SK-N-SH treated with all-trans-retinoic acid at 6 μM for 48 hours (cell line): ENCODE measurements around the gene KRTAP9-6.

Source experiments
- ATAC-seq: fragments of 200-7000 bp; cut with Tn5 transposase; 3 replicates; pipeline ENCODE4 v1.9.1; 2020; ENCODE audit warnings: mild to moderate bottlenecking, moderate library complexity
- ARNTL ChIP-seq: fragments of 450-650 bp; formaldehyde crosslinking; IDR thresholded peaks from 2 replicates; pipeline ENCODE4 v1.5.0; 2020; ENCODE audit warnings: low read depth, mild to moderate bottlenecking, moderate library complexity, borderline replicate concordance
- BACH2 ChIP-seq: fragments of 250-450 bp; sonication (Bioruptor Pico); IDR thresholded peaks from 2 replicates; pipeline ENCODE4 v1.9.0; 2021; ENCODE audit warnings: mild to moderate bottlenecking, borderline replicate concordance
- CREB5 ChIP-seq: fragments of 250-450 bp; sonication (Bioruptor Pico); IDR thresholded peaks from 2 replicates; pipeline ENCODE4 v1.5.1; 2020; ENCODE audit warnings: low read depth, mild to moderate bottlenecking, moderate library complexity
- CSDC2 ChIP-seq: fragments of 250-450 bp; sonication (Bioruptor Pico); IDR thresholded peaks from 2 replicates; pipeline ENCODE4 v1.5.0; 2020; ENCODE audit warnings: mild to moderate bottlenecking, moderate library complexity
- CSRNP3 ChIP-seq: fragments of 250-450 bp; sonication (Bioruptor Pico); IDR thresholded peaks from 2 replicates; pipeline ENCODE4 v1.5.1; 2021; ENCODE audit warnings: mild to moderate bottlenecking, moderate library complexity
- ESRRG ChIP-seq: fragments of 250-450 bp; sonication (Bioruptor Pico); IDR thresholded peaks from 2 replicates; pipeline ENCODE4 v1.6.1; 2021; ENCODE audit warnings: mild to moderate bottlenecking
- GLIS3 ChIP-seq: fragments of 250-450 bp; sonication (Bioruptor Pico); IDR thresholded peaks from 2 replicates; pipeline ENCODE4 v1.5.0; 2020; ENCODE audit warnings: mild to moderate bottlenecking, moderate library complexity
- ISL1 ChIP-seq: fragments of 250-450 bp; sonication (Bioruptor Pico); IDR thresholded peaks from 2 replicates; pipeline ENCODE4 v2.1.2; 2022; ENCODE audit warnings: mild to moderate bottlenecking, moderate library complexity
- OSR1 ChIP-seq: fragments of 250-450 bp; sonication (Bioruptor Pico); IDR thresholded peaks from 2 replicates; pipeline ENCODE4 v1.8.0; 2022; ENCODE audit warnings: moderate library complexity, mild to moderate bottlenecking, inconsistent platforms
- POU6F1 ChIP-seq: fragments of 250-450 bp; sonication (Bioruptor Pico); IDR thresholded peaks from 2 replicates; pipeline ENCODE4 v1.8.0; 2021; ENCODE audit warnings: low read depth, mild to moderate bottlenecking, moderate library complexity, borderline replicate concordance
- PPARA ChIP-seq: fragments of 250-450 bp; sonication (Bioruptor Pico); IDR thresholded peaks from 2 replicates; pipeline ENCODE4 v1.5.0; 2020; ENCODE audit warnings: mild to moderate bottlenecking, borderline replicate concordance
- RARB ChIP-seq: fragments of 250-450 bp; sonication (Bioruptor Pico); IDR thresholded peaks from 2 replicates; pipeline ENCODE4 v1.8.0; 2021; ENCODE audit warnings: mild to moderate bottlenecking, moderate library complexity
- SNAI2 ChIP-seq: fragments of 250-450 bp; sonication (Bioruptor Pico); IDR thresholded peaks from 2 replicates; pipeline ENCODE4 v1.5.0; 2020; ENCODE audit warnings: mild to moderate bottlenecking, moderate library complexity
- TCF4 ChIP-seq: fragments of 250-450 bp; sonication (Bioruptor Pico); IDR thresholded peaks from 2 replicates; pipeline ENCODE4 v1.8.0; 2021; ENCODE audit warnings: mild to moderate bottlenecking, moderate library complexity, borderline replicate concordance
- TOX ChIP-seq: fragments of 250-450 bp; sonication (Bioruptor Pico); IDR thresholded peaks from 2 replicates; pipeline ENCODE4 v1.8.0; 2021; ENCODE audit warnings: mild to moderate bottlenecking, moderate library complexity, borderline replicate concordance
- TSHZ2 ChIP-seq: fragments of 250-450 bp; sonication (Bioruptor Pico); IDR thresholded peaks from 2 replicates; pipeline ENCODE4 v1.5.0; 2020; ENCODE audit warnings: mild to moderate bottlenecking, moderate library complexity
- ZC3H10 ChIP-seq: fragments of 250-450 bp; sonication (Bioruptor Pico); IDR thresholded peaks from 2 replicates; pipeline ENCODE4 v1.5.1; 2021; ENCODE audit warnings: mild to moderate bottlenecking, moderate library complexity
- ZFP3 ChIP-seq: fragments of 250-450 bp; sonication (Bioruptor Pico); IDR thresholded peaks from 2 replicates; pipeline ENCODE4 v1.5.0; 2020; ENCODE audit warnings: mild to moderate bottlenecking, moderate library complexity
- ZNF565 ChIP-seq: fragments of 450-650 bp; formaldehyde crosslinking; conservative IDR thresholded peaks from 2 replicates; pipeline ENCODE4 v1.5.0; 2020; ENCODE audit warnings: low read depth, mild to moderate bottlenecking, moderate library complexity
- ZNF8 ChIP-seq: fragments of 450-650 bp; formaldehyde crosslinking; IDR thresholded peaks from 2 replicates; pipeline ENCODE4 v1.5.0; 2020; ENCODE audit warnings: mild to moderate bottlenecking, moderate library complexity
- TF ChIP-seq, protein P1 (sequence below): fragments of 250-450 bp; sonication (Bioruptor Pico); IDR thresholded peaks from 2 replicates; pipeline ENCODE4 v1.8.0; 2020; ENCODE audit warnings: mild to moderate bottlenecking, moderate library complexity, borderline replicate concordance

KRTAP9-6 gene

DNA sequence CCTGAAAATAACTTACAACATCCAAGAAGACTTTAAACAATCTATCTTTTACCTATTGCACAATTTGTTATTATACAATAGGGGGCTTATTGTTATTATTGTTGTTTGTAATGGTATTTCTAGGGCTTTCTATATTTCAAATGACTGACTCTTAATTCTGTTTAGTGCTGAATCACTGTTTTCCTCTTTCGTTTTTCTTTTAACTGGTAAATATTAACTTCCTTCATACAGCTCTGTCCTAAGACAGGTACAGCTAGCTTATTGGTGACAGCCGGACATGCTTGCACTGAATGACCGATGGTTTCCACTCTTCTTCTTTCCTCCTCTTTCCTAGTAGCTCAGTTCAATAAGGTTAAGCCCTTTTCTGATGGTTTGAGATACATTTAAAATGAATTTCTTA is 21.9 kb downstream of the KRTAP9-6 start (continued):
- no peak for TF ChIP-seq CREB5 (CRISPR knock-in tag)
- no peak for TF ChIP-seq CSDC2 (CRISPR knock-in tag)

- TF ChIP-seq ZNF8 (CRISPR knock-in tag): no peak
- TF ChIP-seq CSRNP3: no peak
- no peak for TF ChIP-seq ARNTL
- no peak for TF ChIP-seq ZC3H10 (CRISPR knock-in tag)
- no peak for TF ChIP-seq ESRRG (CRISPR knock-in tag)
- TF ChIP-seq PPARA (CRISPR knock-in tag): no peak
- no peak for TF ChIP-seq RARB (CRISPR knock-in tag)
- no peak for ATAC-seq
These were observed 28.8 kb downstream of the KRTAP9-6 start for GRCh38 chr17:41294016-41294415.

DNA sequence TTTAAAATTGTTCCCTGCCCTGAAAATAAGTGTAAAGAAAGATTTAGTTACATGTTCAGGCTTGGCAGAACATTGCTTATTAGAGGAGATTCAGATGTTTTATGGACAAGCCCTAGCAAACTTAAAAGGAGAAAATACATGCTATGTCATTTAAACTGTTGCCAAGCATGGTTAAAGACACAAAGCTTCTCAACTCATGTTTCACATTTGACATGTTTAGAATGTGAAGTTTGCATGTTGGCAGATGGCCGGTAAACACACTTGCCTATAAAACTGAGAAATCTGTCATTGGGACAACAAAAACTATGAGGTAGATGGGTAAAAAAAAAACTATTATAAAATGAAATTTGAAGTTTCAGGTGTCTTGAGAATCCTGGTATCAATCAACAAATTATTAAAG is 31.7 kb downstream of the KRTAP9-6 start:
- TF ChIP-seq GLIS3 (CRISPR knock-in tag): no peak
- no peak for TF ChIP-seq TOX (CRISPR knock-in tag)
- no peak for ATAC-seq

- TF ChIP-seq ESRRG (CRISPR knock-in tag) (no peak), ZNF565 (no peak), ISL1 (CRISPR knock-in tag) (no peak), TOX (CRISPR knock-in tag) (no peak), BACH2 (no peak), ARNTL (no peak), PPARA (CRISPR knock-in tag) (no peak), RARB (CRISPR knock-in tag) (no peak), POU6F1 (CRISPR knock-in tag) (no peak), SNAI2 (no peak), OSR1 (CRISPR knock-in tag) (no peak), TCF4 (no peak), CSRNP3 (no peak), ZFP3 (no peak), TSHZ2 (CRISPR knock-in tag) (no peak)
- TF ChIP-seq, protein P1, sequence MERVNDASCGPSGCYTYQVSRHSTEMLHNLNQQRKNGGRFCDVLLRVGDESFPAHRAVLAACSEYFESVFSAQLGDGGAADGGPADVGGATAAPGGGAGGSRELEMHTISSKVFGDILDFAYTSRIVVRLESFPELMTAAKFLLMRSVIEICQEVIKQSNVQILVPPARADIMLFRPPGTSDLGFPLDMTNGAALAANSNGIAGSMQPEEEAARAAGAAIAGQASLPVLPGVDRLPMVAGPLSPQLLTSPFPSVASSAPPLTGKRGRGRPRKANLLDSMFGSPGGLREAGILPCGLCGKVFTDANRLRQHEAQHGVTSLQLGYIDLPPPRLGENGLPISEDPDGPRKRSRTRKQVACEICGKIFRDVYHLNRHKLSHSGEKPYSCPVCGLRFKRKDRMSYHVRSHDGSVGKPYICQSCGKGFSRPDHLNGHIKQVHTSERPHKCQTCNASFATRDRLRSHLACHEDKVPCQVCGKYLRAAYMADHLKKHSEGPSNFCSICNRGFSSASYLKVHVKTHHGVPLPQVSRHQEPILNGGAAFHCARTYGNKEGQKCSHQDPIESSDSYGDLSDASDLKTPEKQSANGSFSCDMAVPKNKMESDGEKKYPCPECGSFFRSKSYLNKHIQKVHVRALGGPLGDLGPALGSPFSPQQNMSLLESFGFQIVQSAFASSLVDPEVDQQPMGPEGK (CRISPR knock-in tag): no peak
- ATAC-seq: no peak
These were observed 33.4 kb downstream of the KRTAP9-6 start for GRCh38 chr17:41298458-41299135.
